NCI-H460 (cell line): Measurements from ENCODE around the gene SLC4A1. TPM values are rescaled to one million over a fixed set of nuclear protein-coding genes. Genes with fewer than 3 reads are reported as not detected.
"Not testable (repeated sequence)": the region's sequence is repeated elsewhere in the genome, so short reads cannot be mapped to it uniquely, and the experiment has no call there.

Experiments
- DNase-seq: peaks from one replicate; pipeline ENCODE4 v3.0.0-alpha.2; 2016; ENCODE audit warnings: low read depth; ENCODE audit errors: extremely low read depth
- total RNA-seq: library from RNA; depleted of rRNA; stranded (reverse); fragments of >200 nt; shearing (Covaris generic); gene quantifications from 2 replicates; pipeline ENCODE4 v1.2.3, GENCODE V29; 2014

Gene SLC4A1
- total RNA-seq, 1 experiment from 2014 or later, result not detected

DNA sequence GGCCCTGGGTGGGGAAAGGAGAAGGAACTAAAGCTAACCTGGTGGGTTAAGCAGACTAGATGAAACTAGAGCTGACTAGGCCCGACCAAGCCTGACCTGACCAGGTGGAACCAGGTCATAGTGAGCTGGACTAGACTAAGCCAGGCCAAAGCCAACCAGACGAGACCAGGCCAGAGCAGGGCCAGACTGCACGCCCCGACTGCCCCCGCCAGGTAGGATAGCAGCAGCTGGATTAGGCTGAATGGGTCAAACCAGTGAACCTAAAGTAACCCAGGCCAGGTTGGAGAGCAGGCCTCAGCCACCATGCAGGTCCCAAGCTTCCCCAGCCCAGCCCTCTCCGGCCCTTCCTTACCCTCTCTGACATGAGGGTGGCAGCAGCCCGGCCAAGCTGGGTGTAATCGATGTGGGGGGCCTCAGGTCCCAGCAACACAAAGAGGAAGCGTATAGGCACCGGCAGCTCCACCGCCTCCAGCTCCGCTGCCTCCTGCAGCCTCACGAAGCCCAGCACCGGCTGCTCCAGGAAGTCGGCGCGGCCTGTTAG is 9.1 kb downstream of the SLC4A1 start:
- DNase-seq, result no peak

DNA sequence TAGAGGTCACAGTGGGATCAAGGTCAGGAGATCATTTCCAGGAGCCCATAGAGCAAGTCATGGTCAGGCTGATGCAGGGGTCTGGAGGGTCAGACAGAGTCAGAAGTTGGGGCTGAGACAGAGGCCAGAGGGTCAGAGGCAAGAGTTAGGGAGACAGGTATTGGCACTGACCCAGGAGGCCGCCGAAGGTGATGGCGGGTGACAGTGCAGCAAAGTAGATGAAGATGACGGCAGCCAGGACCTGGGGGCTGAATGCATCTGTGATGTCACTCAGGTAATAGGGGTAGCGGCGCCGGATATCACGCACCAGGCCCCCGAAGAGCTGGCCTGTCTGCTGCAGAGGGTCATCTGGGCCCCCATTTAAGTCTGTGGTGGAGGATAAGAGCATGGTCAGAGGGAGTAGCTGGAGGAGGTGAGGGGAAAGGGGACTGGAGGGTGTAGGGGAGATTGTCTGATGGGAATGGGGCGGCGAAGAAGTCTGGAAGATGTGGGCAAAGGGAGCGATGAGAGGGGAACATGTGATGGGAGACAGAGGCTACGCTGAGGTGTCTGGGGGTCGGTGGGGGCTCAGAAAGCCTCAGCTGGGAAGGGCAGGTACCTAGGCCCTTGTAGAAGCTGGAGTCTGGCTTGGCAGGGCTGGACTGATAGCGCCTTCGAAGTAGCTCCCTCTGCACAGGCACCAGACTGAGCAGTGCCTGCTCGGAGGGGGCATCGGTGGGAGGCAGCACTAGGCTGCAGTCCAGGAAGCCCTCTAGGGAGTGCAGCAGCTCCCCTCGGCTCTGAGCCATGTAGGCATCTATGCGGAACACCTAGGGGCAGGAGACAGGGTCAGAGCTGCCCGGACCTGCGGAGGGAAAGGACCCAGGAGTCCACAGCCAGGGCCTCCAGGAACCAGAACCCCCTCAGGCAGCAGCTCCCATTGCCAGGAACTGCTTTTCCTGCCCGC is 9.8 kb downstream of the SLC4A1 start:
- no peak for DNase-seq

DNA sequence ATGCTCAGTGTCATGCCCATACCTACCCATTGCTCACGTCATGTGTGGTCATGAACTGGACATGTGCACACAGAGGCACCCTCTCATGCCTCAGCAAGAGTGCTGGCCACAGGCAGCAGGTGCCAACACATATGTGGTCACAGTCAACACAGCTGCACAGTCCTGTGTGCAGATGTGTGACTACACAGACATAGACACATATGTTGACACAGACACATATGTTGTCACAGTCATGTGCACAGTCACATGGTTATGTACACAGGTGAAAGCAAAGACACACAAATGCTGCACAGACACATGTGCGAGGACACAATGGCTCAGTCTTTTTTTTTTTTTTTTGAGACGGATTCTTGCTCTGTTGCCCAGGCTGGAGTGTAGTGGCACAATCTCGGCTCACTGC is 11.3 kb downstream of the SLC4A1 start:
- no peak for DNase-seq

DNA sequence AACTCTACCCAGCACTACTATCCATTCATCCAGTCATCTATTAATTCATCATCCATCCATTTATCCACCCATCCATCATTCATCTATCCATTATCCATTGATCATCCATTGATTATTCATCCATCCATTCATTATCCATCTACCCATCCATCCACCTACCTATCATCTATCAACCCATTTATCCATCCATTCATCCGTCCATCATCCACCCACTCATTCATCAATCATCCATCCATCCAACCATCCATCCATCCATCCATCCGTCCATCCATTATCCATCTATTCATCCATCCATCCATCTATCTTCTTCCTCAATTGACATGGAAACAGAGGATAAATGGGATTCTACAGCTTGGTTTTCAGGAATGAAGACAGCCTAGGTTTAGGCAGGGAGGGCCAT is 12.0 kb downstream of the SLC4A1 start:
- DNase-seq, result no peak

DNA sequence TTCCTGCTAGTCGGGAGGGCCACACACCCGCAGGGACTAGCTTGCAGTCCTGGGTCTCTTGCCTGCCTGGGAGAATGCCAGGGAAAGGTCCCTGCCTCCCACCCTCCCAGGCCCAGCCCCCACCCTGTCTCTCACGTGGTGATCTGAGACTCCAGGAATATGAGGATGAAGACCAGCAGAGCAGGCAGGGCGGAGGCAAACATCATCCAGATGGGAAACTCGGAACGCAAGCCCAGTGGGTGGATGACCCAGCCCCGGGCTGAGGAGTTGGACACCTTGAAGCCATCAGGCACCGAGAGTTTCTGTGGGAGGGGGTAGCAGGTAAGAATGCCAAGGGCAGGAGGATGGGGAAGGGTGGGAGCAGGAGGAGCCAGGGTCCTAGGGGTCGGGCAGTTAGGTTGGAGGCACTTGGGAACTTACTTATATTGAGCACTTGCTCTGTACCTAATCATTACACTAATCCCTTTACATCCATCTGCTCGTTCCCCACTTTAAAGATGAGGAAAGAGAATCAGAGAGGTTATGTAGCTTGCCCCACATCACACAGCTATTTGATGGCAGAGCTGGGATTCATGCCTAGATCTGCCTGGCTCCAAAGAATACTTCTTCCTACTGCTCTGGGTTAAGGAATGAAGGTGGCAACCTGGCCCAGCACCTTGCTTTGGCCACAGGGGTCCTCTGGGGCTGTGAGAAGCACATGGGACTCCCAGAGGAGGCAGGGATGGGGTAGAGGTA is 13.4 kb downstream of the SLC4A1 start:
- no peak for DNase-seq

DNA sequence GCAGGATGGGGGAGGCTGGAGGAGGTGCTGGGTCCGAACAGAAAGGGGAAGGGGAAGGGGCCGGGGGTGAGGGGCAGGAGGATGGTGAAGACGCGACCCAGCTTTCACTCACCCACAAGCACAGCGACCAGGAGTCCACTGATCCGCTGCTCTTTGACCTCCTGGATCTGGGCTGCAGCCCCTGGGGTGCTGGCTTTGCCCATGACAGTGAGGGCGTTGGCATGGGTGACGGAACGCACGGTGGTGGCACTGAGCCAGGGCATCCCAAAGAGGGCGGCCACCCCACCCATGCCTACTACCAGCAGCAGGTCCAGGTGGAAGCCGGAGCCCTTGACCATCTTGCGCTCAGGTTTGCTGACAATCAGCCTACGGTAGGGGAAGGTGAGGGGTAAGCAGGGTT is 14.9 kb downstream of the SLC4A1 start:
- DNase-seq, result no peak

DNA sequence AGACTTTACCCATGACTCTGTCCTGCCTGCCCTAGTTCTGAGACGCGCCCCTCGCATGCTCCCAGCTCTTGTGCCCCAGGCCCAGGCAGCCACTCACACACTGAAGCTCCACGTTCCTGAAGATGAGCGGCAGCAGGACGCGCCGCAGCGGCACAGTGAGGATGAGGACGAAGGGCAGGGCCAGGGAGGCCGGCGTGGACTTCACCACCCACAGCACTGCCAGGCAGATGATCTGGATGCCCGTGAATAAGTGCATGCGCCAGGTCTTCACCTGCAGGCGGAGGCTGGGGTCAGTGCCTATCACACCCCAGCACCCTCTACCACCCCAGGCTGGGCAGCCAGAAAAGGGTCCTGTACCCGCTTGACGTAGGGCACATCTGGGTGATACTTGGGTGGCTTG is 16.9 kb downstream of the SLC4A1 start:
- DNase-seq, result no peak

DNA sequence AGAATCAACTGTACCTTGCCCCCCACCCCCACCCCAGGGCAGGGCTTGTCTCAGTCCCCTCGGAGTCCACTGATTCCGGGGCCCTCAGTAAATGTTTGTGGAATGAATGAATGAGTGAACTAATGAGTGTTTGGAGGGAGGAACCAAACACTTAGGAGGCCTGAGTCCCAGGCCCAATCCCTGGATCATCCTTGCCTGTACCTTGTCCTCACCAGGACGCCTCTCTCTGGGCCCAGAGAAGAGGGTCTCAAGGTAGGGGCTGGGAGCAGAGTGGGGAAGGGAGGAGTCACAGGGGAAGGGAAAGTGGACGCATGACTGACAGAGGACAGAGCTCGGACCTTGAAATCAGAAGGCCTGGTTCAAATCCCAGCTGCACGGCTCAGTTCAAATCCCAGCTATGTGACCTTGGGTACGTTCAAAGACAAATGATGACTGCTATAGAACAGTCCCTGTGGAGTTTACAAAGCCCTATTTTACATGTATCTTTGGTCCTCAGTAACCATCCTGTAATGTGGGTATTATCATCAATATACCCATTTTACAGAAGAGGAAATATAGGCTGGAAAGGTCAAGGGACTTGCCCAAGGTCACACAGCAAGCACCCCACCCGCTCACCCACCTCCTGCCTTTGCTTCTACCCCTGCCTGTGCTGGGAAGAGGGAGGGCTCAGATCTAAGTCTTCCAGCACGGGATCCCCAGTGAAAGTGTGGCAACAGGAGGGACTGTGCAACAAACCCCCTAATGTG is 18.3 kb downstream of the SLC4A1 start:
- no peak for DNase-seq

DNA sequence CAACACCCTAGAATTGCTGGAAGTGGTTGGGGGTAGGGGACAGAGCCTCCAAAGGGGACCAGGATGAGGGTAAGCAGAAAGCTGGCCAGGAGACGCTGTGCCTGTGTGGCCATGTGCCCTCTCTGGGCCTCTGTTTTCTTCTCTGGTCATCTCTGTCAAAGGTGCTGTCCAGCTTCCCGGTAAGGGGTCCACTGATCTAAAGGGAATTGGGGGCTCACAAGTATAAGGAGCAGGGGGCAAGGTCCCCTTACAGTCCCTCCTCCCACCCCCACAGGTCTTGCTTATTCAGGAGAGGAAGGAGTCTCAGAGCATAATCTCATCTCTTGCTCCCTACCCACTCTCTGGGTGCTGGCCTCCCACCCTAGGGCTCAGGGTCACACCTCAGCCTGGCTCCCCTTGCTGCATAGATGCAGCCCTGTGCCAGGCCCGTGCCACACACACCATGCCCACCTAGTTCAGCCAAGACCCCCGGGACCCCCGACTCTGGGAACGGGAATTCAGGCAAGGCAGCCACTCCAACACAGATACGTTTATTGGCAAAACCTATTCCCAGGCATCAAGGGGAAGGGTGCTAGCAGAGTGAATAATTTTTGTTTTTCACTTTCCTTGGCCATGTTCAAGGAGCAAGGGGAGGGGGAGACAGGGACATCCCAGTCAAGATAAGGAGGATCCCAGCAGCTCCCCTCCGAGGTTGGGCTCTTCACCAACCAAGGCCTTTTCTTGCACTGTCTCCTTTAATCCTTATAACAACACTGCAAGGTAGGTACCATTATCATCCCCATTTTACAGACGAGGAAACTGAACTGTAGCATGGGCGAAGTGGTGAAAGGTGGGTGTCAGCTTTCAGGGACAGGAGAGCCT is 19.8 kb downstream of the SLC4A1 start:
- no peak for DNase-seq

DNA sequence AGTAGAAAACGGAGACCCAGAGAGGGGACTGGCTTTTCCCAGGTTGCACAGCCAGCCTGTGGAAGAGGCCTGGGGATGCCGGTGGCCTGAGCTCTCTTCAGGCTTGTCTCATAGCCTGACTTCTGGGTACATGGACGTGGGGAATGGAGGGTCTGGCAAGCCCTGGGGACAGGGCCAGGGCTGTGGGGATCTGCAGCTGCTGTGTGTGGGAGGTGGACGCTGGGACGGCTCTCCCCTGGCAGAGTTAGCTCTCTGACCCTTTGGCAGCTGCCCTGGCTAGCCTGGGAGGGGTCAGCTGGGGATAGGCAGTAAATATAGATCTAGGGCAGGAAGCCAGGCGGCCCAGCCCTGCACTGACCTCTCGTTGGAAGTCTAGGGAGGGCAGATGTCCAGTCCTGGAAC is 20.5 kb downstream of the SLC4A1 start:
- no peak for DNase-seq

DNA sequence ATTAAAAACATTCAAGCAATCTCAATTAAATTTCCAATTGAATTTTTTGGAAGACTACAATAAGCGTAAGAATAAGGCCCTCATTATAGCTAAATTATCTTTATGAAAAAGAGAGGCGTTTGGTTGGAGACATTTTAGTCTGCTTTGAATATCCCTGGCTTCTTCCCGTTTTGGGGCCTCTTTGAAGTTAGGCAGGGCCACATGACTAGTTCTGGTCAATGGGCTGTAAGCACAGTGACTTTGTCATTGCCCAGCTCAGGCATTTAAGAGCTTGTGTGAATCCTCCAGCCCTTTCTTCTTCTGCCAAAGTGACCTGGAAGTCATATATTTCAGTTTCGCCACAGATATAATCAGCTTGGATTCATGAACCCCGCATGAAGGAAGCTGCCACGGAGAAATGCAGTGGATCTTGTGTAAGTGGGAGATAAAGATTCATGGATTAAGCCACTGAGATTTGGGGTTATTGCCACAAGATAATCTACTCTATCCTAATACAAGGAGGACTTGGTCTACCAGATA is 26.8 kb downstream of the SLC4A1 start:
- DNase-seq, result no peak

DNA sequence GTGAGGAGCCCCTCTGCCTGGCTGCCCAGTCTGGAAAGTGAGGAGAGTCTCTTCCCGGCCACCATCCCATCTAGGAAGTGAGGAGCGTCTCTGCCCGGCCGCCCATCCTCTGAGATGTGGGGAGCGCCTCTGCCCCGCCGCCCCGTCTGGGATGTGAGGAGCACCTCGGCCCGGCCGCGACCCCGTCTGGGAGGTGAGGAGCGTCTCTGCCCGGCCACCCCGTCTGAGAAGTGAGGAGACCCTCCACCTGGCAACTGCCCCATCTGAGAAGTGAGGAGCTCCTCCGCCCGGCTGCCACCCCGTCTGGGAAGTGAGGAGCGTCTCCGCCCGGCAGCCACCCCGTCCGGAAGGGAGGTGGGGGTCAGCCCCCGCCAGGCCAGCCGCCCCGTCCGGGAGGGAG is 30.0 kb downstream of the SLC4A1 start:
- not testable (repeated sequence) for DNase-seq

DNA sequence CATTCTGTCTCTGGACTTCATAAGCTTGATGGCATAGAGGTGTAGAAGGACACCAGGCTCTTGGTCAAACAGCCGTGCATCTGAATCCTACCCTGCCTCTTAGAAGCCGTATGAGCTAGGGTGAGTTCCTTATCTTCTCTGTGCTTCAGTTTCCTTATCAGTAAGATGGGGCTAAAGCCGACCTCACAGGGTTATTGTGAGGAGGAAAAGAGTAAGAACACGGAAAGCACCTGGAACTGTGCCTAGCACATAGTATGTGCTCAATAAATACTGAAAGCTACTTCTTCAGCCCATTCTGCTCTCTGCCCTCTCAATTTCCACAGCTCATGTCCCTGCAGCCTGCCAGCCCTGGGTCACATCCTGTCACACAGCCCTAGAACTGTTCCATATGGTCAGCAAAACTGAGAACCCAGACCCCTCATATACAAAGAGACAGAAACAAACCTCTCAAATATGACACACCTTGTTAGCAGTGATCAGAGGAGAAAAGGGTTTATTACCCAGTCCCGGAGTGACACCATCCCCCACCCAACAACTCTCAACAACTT is 31.4 kb downstream of the SLC4A1 start:
- no peak for DNase-seq

DNA sequence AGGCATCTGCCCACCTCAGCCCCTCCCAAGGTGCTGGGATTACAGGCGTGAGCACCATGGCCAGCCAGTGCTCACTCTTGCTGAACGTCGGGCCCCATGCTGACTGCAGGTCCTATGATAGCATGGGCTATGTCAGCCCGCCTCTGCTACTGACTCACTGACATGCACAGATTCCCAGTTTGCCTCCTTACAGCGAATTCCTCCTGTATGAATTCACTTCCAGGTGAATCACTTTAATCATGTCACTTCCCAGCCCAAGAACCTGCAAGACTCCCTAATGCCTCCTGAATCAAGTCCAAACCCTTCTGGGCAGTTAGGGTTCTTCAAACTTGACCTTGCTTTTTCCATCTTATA is 32.4 kb downstream of the SLC4A1 start:
- DNase-seq, result no peak

DNA sequence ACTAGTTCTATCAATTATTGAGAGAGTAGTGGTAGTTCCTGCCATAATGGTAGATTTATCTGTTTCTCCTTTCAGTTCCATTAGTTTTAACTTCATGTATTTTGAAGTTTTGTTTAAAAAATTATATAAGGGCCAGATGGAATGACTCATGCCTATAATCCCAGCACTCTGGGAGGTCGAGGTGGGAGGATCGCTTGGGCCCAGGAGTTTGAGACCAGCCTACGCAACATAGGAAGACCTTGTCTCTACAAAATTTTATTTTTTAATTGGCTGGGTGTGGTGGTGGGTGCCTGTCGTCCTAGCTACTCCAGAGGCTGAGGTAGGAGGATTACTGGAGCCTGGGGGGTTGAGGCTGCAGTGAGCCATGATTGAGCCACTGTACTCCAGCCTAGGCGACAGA is 34.4 kb downstream of the SLC4A1 start:
- DNase-seq, result no peak

DNA sequence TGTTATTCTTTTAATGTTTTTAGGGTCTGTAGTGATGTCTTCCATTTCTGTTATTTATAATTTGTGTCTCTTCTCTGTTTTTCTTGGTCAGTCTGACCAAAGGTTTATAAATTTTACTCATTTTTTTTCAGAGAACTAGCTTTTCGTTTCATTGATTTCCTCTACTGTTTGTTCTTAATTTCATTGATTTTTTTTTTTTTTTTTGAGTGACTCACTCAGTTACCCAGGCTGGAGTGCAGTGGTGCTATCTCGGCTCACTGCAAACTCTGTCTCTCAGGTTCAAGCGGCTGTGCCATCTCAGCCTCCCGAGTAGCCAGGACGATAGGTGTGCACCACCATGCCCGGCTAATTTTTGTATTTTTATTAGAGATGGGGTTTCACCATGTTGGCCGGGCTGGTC is 35.9 kb downstream of the SLC4A1 start:
- DNase-seq, result no peak

DNA sequence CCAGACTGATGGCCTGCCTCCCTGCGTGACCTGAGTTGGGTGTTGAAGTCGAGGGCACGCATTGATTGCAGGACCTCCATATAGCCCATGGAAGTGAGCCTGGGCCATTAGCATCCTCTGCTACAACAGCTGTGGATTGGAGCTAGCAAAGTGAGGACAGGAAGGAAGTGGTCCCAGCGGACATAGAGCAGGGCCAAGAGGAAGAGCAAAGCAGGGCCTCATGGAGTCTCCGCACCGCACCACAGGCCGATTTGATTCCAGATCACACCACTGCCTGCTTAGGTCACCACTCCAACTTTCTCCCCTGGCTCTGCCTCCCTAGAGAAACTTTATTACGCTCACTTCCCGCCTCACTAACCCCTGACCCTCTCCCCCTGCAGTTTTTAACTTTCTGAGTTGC is 37.8 kb downstream of the SLC4A1 start:
- DNase-seq, result no peak

DNA sequence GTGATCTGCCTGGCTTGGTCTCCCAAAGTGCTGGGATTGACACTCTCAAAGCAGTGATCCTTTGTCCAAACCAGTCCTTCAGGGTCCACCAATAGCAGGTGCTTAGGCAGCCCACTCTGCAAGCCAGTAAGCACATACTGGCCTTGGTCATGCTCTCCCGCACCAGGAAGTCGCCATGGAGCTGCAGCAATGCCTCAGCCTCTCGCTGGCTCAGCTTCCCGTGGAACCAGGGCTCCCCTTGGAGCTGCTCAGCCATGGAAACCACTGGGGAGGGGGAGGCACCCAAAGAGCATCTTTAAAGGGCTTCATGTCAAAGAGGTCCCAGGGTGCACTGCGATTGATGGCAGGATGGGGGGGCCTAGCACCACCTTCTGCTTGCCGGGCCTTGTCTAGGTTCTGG is 38.8 kb downstream of the SLC4A1 start:
- no peak for DNase-seq

DNA sequence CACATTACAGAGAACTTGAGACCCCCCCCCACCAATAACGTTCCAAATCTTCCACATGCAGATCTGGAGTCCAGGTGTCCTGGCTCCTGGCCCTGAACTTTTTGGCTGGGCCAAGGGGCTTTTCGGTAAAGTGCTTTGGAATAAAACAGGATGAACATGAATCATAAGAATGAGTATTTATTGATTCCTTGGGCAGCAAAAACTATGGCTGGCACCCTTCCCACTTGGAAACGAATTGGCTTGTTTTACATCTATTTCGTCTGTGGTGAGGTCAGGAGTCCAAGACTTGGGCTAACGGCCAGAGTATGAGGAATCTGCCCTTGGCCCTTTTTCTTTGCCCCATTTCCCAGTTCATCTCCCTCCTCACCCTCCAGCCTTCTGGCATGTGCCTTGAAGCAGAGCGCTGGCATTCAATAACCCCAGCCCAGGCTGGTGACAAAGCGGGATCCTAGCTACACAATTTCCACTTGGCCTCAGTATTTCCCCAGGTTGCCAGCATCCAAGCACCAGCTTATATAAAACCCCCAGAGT is 44.3 kb downstream of the SLC4A1 start:
- DNase-seq, result no peak
